ENCODE measurements around the gene HOXA6.
A peak's percentile ranks its signal among the peaks of the same experiment; 100 is the strongest.

Gene HOXA6

GRCh38 chr7:27149842-27150567, 2.4 kb upstream of the HOXA6 start:
- DNase-seq, result peak in 1 of 2 experiments; percentile 62

GRCh38 chr7:27148756-27149641, 1.4 kb upstream of the HOXA6 start:
- no peak for DNase-seq

GRCh38 chr7:27148031-27148755, 619 bp upstream of the HOXA6 start:
- no peak for DNase-seq

- no peak for DNase-seq
These were observed 929 bp downstream of the HOXA6 start for GRCh38 chr7:27146491-27147198.

GRCh38 chr7:27145914-27146412, 1.6 kb downstream of the HOXA6 start:
- no peak for DNase-seq

DNA sequence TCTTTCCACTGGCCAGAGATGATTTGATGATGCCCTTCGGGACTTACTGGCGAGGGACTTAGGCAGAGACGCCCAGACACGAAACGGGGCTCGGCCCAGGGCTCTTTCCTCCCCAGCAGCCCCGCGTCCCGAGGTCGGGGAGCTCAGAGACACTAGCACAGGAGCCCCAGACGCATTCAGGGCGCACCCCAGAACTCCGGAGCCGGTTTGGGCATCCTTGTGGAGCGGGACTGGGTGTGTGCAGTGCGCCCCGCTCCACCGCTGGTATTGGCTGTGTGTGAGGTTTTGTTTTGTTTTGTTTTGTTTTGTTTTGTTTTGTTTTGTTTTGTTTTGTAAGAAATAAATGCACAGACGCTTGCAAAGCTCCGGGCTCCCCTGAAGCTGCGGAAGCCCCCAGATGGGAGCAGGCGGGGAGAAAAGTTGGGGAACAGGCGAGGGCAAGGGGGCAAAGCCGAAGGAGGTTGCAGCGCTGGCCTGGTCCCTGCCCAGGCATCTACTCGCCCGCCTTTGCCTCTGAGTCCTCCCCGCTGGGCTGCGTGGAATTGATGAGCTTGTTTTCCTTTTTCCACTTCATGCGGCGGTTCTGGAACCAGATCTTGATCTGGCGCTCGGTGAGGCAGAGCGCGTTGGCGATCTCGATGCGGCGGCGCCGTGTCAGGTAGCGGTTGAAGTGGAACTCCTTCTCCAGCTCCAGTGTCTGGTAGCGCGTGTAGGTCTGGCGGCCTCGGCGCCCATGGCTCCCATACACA, 2.2 kb downstream of the HOXA6 start:
- no peak for DNase-seq

DNA sequence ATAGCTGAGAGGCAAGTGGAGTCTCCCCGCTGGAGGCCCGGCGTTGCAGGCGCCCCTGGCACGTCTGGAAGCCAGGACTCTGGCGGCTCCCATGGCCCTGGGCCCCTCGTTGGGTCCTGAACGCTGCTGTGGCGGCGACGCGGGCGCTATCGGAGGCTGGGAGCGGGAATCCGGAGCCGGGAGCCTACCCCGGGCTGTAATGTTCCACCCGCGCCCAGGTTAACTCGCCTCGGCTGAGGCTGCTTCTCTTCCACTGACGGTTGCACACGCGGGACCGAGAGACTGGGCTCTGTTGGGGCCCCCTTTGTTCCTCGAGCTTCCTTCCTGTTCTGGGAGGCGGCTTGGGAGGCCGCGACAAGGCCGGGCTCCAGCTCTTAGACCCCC, 2.8 kb downstream of the HOXA6 start:
- no peak for DNase-seq

DNA sequence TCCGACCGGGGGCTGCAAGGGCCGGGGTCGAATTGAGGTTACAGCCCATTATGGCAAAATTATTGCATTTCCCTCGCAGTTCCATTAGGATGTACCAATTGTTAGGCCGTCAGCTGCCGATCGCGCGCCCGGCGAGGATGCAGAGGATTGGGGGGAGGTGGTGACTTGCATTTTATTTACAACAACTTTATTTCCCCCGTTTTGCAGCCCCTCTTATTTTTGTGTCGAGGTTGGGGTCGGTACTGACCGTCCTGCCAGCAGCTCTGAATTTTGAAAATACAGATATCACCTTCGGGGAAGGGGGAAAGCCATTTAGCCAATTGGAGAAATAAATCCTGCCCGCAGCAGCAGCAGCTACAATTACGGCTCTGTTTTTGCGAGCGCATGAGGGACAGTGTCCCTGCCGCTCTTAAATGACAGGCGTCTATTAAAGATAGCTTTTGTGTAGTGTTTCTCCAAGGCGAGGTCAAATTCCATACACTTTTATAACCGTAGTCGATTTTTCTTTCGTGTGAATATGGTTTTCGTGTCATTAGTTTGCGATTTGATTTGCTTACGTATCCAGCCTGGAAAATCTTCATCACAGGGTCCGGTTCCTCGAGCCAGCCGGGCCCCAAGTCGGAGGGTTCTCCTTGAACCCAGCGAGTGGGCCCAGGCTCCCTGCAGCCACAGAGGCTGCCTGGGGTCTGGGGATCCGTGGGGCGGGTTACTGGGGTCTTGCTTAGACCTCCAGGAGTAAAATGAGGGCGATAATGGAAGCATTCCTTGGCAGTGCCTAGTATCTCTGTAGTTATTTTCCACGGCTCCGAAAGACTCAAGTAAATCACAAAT, 3.4 kb downstream of the HOXA6 start:
- DNase-seq, result no peak

DNA sequence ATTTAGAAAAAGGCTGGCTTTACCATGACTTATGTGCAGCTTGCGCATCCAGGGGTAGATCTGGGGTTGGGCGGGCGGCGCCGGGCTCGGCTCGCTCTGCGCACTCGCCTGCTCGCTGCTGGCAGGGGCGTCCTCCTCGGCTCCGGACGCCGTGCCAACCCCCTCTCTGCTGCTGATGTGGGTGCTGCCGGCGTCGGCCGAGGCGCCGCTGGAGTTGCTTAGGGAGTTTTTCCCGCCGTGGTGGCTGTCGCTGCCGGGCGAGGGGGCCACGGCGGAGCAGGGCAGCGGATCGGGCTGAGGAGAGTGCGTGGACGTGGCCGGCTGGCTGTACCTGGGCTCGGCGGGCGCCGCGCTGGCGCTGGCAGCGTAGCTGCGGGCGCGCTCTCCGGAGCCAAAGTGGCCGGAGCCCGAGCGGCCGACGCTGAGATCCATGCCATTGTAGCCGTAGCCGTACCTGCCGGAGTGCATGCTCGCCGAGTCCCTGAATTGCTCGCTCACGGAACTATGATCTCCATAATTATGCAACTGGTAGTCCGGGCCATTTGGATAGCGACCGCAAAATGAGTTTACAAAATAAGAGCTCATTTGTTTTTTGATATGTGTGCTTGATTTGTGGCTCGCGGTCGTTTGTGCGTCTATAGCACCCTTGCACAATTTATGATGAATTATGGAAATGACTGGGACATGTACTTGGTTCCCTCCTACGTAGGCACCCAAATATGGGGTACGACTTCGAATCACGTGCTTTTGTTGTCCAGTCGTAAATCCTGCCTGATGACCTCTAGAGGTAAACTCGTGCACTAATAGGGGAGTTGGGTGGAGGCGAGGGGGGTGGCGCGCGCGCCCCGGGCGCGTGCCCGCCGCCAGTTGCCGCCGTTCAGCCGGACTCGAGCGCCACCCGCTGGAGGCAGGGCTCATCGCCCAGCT, 4.3 kb downstream of the HOXA6 start, which contains the start of gene HOXA5:
TSS of gene HOXA5 (minus strand) at position 659 of the 927 bp plus-strand sequence. CDS start at position 585, 74 bp downstream.
- peak; percentile 100 for DNase-seq

- peak; percentile 67 to 71 for DNase-seq
These were observed 5.0 kb downstream of the HOXA6 start for GRCh38 chr7:27142580-27143022.

- peak; percentile 90 to 91 for DNase-seq
These were observed 5.5 kb downstream of the HOXA6 start for GRCh38 chr7:27141923-27142579.

GRCh38 chr7:27141137-27141922, 6.2 kb downstream of the HOXA6 start:
- peak; percentile 56 to 85 for DNase-seq

- no peak for DNase-seq
These were observed 7.3 kb downstream of the HOXA6 start for GRCh38 chr7:27140126-27140857.

DNA sequence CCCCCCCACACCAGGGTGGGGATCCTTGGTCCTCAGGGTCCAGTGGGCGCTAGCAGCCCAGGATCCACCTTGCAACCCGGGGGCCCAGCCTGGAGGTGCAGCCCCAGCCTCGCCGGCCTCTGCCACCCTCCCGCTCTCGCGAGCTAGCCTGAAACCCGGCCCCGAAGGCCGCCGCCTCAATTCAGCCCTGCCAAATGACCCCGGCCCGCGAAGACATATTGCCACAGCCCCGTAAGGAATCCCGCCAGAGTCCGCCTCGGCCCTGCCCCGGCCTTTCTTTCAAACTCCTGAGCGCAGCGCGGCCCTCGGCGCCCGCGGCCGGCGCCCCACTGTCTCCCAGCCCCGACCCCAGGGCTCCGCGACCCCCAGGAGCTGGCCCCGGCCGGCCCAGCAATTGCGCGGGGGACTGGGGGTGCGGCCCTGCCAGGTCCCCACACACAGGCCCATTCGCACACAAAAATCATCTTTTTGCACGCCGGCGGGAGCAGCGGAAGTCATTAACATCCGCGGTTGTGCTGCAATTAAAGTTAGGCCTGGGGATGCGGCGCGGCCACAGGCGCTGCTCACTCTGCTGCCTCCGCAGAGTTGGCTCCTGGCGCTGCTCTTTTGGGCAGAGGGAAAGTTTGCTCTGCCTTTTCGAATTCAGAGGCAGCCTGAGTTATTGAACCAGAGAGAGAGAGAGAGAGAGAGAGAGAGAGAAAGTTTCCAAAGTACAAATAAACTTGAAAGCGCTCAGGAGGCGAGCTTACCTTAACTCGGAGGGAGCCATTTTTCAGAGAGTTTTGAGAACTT, 8.0 kb downstream of the HOXA6 start:
- DNase-seq, result no peak

GRCh38 chr7:27138985-27139333, 8.6 kb downstream of the HOXA6 start:
- no peak for DNase-seq

GRCh38 chr7:27138472-27138871, 9.1 kb downstream of the HOXA6 start:
- no peak for DNase-seq
